OCI-LY1 (cell line): ENCODE results near the gene ICA1.

ENCODE experiments used
- H2AFZ ChIP-seq: fragments of 200-600 bp; sonication (generic), shearing (Covaris generic); 2 replicates; pipeline ENCODE4 v1.6.0; 2014; ENCODE audit warnings: antibody characterized with exemption, mild to moderate bottlenecking, low read length
- H3F3A ChIP-seq: fragments of 200-600 bp; sonication (generic), shearing (Covaris generic); 2 replicates; pipeline ENCODE4 v1.6.0; 2014; ENCODE audit warnings: mild to moderate bottlenecking, antibody characterized with exemption, low read length, moderate library complexity; ENCODE audit not compliant: insufficient read depth
- H3K27ac ChIP-seq: fragments of 200-600 bp; sonication (generic); 2 replicates; pipeline ENCODE4 v1.5.1; 2014; ENCODE audit warnings: low read length, mixed run types, mild to moderate bottlenecking, low read depth; ENCODE audit not compliant: poor library complexity, severe bottlenecking
- H3K27me3 ChIP-seq: fragments of 200-600 bp; sonication (generic); 2 replicates; pipeline ENCODE4 v1.6.0; 2014; ENCODE audit warnings: antibody characterized with exemption, mild to moderate bottlenecking, low read length, moderate library complexity; ENCODE audit not compliant: insufficient read depth
- H3K36me3 ChIP-seq: fragments of 200-600 bp; sonication (generic); 2 replicates; pipeline ENCODE4 v1.6.1; 2014; ENCODE audit warnings: mild to moderate bottlenecking, antibody characterized with exemption, low read length, moderate library complexity, mixed read lengths; ENCODE audit not compliant: insufficient read depth
- H3K4me1 ChIP-seq: fragments of 200-600 bp; sonication (generic); 2 replicates; pipeline ENCODE4 v1.5.1; 2014; ENCODE audit warnings: mild to moderate bottlenecking, low read length, moderate library complexity; ENCODE audit not compliant: insufficient read depth, severe bottlenecking
- H3K4me2 ChIP-seq: fragments of 200-600 bp; sonication (generic), shearing (Covaris generic); 2 replicates; pipeline ENCODE4 v1.6.1; 2014; ENCODE audit warnings: low read length
- H3K4me3 ChIP-seq: fragments of 200-600 bp; sonication (generic); 2 replicates; pipeline ENCODE4 v1.5.1; 2014; ENCODE audit warnings: low read length, low read depth, mild to moderate bottlenecking, mixed read lengths; ENCODE audit not compliant: poor library complexity, severe bottlenecking
- H3K79me2 ChIP-seq: fragments of 200-600 bp; shearing (Covaris generic); 2 replicates; pipeline ENCODE4 v1.6.1; 2016; ENCODE audit warnings: mixed run types, low read length, mixed read lengths; ENCODE audit not compliant: insufficient read depth
- H3K9ac ChIP-seq: fragments of 200-600 bp; sonication (generic), shearing (Covaris generic); 2 replicates; pipeline ENCODE4 v1.6.1; 2014; ENCODE audit warnings: mild to moderate bottlenecking, low read length, mixed read lengths
- H3K9me2 ChIP-seq: fragments of 200-600 bp; sonication (generic), shearing (Covaris generic); 2 replicates; pipeline ENCODE4 v1.6.1; 2014; ENCODE audit warnings: low read depth, mild to moderate bottlenecking, low read length, mixed read lengths
- H3K9me3 ChIP-seq: fragments of 200-600 bp; shearing (Covaris generic); 2 replicates; pipeline ENCODE4 v1.6.1; 2014; ENCODE audit warnings: low read length, mixed read lengths
- H4K20me1 ChIP-seq: fragments of 200-600 bp; sonication (generic), shearing (Covaris generic); 2 replicates; pipeline ENCODE4 v1.6.0; 2016; ENCODE audit warnings: mild to moderate bottlenecking, low read length; ENCODE audit not compliant: insufficient read depth
- EZH2 ChIP-seq: fragments of 200-600 bp; sonication (generic), shearing (Covaris generic); IDR thresholded peaks from 2 replicates; pipeline ENCODE4 v1.8.0; 2017; ENCODE audit warnings: borderline replicate concordance, mixed run types, mild to moderate bottlenecking, antibody characterized with exemption, low read length, moderate library complexity, mixed read lengths
- TF ChIP-seq, protein P1 (sequence below): fragments of 200-600 bp; sonication (generic), shearing (Covaris generic); IDR thresholded peaks from 2 replicates; pipeline ENCODE4 v1.5.1; 2017; ENCODE audit warnings: mild to moderate bottlenecking, antibody characterized with exemption, low read length, moderate library complexity, mixed read lengths

The ICA1 gene

DNA sequence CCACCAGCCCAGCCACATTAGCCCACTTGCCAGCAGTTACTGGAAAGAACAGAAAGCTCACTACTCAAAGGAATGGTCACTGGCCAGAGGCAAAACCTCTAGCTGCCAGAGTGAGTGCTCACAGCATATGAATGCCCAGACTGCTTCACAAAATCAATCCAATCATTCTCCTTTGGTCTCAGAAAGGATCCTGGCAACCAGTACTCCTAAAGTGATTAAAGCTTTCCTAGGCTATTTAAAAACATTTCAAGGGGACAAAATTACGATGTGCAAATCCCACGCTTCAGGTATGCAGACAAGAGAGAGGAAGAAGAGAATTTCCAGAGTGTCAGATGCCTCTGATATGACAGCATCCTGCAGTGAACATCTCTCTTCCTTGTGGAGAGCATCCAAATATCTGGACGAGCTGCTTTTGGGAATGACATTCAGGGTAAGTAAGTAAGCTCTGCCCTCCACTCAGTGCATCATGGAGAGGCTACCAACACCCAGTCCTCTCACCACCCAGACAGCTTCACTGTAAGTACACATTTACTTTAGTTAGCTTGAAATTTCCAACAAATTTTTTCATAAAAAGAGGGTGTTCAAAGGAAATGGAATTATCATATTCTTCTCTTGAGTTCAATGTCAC lies 25.1 kb downstream of the ICA1 start:
- no peaks in the 10 kb centered on the region for H3K79me2 ChIP-seq
- TF ChIP-seq, protein P1, sequence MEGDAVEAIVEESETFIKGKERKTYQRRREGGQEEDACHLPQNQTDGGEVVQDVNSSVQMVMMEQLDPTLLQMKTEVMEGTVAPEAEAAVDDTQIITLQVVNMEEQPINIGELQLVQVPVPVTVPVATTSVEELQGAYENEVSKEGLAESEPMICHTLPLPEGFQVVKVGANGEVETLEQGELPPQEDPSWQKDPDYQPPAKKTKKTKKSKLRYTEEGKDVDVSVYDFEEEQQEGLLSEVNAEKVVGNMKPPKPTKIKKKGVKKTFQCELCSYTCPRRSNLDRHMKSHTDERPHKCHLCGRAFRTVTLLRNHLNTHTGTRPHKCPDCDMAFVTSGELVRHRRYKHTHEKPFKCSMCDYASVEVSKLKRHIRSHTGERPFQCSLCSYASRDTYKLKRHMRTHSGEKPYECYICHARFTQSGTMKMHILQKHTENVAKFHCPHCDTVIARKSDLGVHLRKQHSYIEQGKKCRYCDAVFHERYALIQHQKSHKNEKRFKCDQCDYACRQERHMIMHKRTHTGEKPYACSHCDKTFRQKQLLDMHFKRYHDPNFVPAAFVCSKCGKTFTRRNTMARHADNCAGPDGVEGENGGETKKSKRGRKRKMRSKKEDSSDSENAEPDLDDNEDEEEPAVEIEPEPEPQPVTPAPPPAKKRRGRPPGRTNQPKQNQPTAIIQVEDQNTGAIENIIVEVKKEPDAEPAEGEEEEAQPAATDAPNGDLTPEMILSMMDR: no peak
- no peak for TF ChIP-seq EZH2
- H3K27ac ChIP-seq: no peak overlapping the region
- no peaks in the 10 kb centered on the region for H3K27me3 ChIP-seq
- no peaks in the 10 kb centered on the region for H3F3A ChIP-seq
- H2AFZ ChIP-seq: no peak overlapping the region
- H3K4me3 ChIP-seq: no peak overlapping the region
- no peaks in the 10 kb centered on the region for H3K4me1 ChIP-seq
- no peaks in the 10 kb centered on the region for H3K9me3 ChIP-seq
- H3K4me2 ChIP-seq: no peak overlapping the region
- no peaks in the 10 kb centered on the region for H4K20me1 ChIP-seq
- H3K9me2 ChIP-seq: no peaks in the 10 kb centered on the region
- H3K36me3 ChIP-seq: no peaks in the 10 kb centered on the region
- no peak overlapping the region for H3K9ac ChIP-seq

DNA sequence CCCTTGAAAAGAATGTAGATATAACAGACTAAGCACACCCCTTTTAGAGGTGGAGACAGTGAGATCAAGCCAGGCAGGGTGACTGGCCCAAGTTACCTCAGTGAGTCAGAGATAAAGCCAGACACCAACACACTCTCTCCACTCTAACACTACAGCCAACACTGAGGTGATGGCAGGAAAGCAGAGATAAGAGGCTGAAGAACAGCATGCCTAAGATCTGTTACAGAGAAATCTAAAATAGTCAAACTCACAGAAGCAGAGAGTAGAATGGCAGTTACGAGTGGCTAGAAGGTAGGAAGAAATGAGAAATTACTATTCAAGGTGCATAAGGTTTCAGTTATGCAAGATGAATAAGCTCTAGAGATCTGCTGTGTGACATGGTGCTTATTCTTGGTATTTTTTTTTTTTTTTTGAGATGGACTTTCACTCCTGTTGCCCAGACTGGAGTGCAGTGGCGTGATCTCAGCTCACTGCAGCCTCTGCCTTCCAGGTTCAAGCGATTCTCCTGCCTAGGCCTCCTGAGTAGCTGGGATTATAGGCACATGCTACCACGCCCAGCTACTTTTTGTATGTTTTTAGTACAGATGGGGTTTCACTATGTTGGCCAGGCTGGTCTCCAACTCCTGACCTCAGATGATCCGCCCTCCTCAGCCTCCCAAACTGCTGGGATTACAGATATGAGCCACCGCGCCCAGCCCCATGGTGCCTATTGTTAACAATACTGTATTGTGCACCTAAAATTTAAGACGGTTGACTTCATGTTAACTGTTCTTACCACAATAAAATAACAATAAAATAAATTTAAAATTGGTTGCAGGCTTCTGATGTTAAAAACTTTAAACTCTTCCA lies 28.7 kb downstream of the ICA1 start:
- no peaks in the 10 kb centered on the region for H4K20me1 ChIP-seq
- H3K79me2 ChIP-seq: no peaks in the 10 kb centered on the region
- H3F3A ChIP-seq: no peaks in the 10 kb centered on the region
- H3K27ac ChIP-seq: no peak overlapping the region
- H3K9me3 ChIP-seq: no peaks in the 10 kb centered on the region
- H3K27me3 ChIP-seq: no peaks in the 10 kb centered on the region; the same call in 1 of the 2 replicates
- H3K9ac ChIP-seq: no peak overlapping the region
- H3K4me3 ChIP-seq: no peak overlapping the region
- H2AFZ ChIP-seq: no peak overlapping the region
- no peaks in the 10 kb centered on the region for H3K4me1 ChIP-seq
- H3K4me2 ChIP-seq: no peak overlapping the region
- no peaks in the 10 kb centered on the region for H3K36me3 ChIP-seq
- no peak for TF ChIP-seq EZH2
- TF ChIP-seq, protein P1: no peak
- no peaks in the 10 kb centered on the region for H3K9me2 ChIP-seq

DNA sequence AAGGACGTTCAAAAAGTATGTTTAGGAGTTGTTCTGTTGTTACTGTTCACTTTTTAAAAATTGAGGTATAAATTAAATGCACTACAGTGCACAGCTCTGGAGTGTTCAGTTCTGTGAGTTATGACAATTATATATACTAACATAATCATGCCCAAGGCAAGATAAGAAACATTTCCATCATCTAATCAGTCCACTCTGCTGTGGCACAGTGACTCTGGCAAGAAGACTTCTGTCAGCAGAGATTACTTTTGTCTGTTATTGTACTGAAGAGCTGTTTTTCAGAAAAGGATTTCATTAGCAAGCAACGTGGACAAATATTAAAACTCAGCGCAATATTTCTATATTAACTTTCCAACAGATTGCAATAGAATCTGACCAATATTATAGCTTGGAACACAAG lies 32.0 kb downstream of the ICA1 start:
- Histone ChIP-seq H4K20me1 (no peaks in the 10 kb centered on the region), H3K79me2 (no peaks in the 10 kb centered on the region), H3K27ac (no peak overlapping the region), H2AFZ (no peak overlapping the region), H3K4me1 (no peaks in the 10 kb centered on the region), H3K4me2 (no peak overlapping the region), H3K27me3 (peaks cover 4% of the 10 kb centered on the region; the same call in 1 of the 2 replicates), H3K4me3 (no peak overlapping the region), H3F3A (no peaks in the 10 kb centered on the region), H3K9me2 (no peaks in the 10 kb centered on the region), H3K36me3 (no peaks in the 10 kb centered on the region), H3K9me3 (no peaks in the 10 kb centered on the region), H3K9ac (no peak overlapping the region)
- TF ChIP-seq EZH2: no peak
- TF ChIP-seq, protein P1: no peak
